DMS114 treated with DMSO at 0.1 percent for 48 hours (cell line): ENCODE data around the gene GFRA1.

Experiments used
- DNase-seq: peaks from one replicate; lab custom pipeline; 2025; ENCODE audit not compliant: unreplicated experiment; lab: John Stamatoyannopoulos, UW

The GFRA1 gene

GRCh38 chr10:116245156-116245555 lies 27.9 kb downstream of the GFRA1 start:
- no peak for DNase-seq

GRCh38 chr10:116241642-116242410 lies 31.2 kb downstream of the GFRA1 start:
- DNase-seq: no peak

- DNase-seq: no peak
Measured at GRCh38 chr10:116241085-116241484, 31.9 kb downstream of the GFRA1 start.

- no peak for DNase-seq
Measured at GRCh38 chr10:116240157-116240950, 32.7 kb downstream of the GFRA1 start.

- no peak for DNase-seq
Measured at GRCh38 chr10:116239229-116239628, 33.8 kb downstream of the GFRA1 start.

GRCh38 chr10:116237970-116238369 lies 35.0 kb downstream of the GFRA1 start:
- no peak for DNase-seq

GRCh38 chr10:116237260-116237659 lies 35.7 kb downstream of the GFRA1 start:
- DNase-seq: no peak

GRCh38 chr10:116233230-116233629 lies 39.8 kb downstream of the GFRA1 start:
- no peak for DNase-seq

GRCh38 chr10:116232613-116233012 lies 40.4 kb downstream of the GFRA1 start:
- no peak for DNase-seq

- no peak for DNase-seq
Measured at GRCh38 chr10:116226766-116227165, 46.2 kb downstream of the GFRA1 start.

- DNase-seq: no peak
Measured at GRCh38 chr10:116226053-116226452, 47.0 kb downstream of the GFRA1 start.

- no peak for DNase-seq
Measured at GRCh38 chr10:116223289-116223688, 49.7 kb downstream of the GFRA1 start.

GRCh38 chr10:116221053-116221452 lies 52.0 kb downstream of the GFRA1 start:
- no peak for DNase-seq

GRCh38 chr10:116216676-116217075 lies 56.3 kb downstream of the GFRA1 start:
- DNase-seq: no peak

- no peak for DNase-seq
Measured at GRCh38 chr10:116215651-116216050, 57.4 kb downstream of the GFRA1 start.

GRCh38 chr10:116211682-116212081 lies 61.3 kb downstream of the GFRA1 start:
- DNase-seq: no peak

GRCh38 chr10:116210588-116211346 lies 62.2 kb downstream of the GFRA1 start:
- DNase-seq: no peak

GRCh38 chr10:116209781-116210180 lies 63.2 kb downstream of the GFRA1 start:
- DNase-seq: no peak

- no peak for DNase-seq
Measured at GRCh38 chr10:116208956-116209567, 63.9 kb downstream of the GFRA1 start.

GRCh38 chr10:116207690-116208089 lies 65.3 kb downstream of the GFRA1 start:
- DNase-seq: no peak

- DNase-seq: no peak
Measured at GRCh38 chr10:116203661-116204060, 69.3 kb downstream of the GFRA1 start.
